HG03135 (cell line): ENCODE results near the gene TRIM41.

ENCODE experiments used
- ATAC-seq: cut with Tn5 transposase; IDR thresholded peaks from one replicate; pipeline ENCODE4 v1.9.1; 2021; ENCODE audit warnings: mild to moderate bottlenecking, moderate library complexity; ENCODE audit not compliant: unreplicated experiment

TRIM41 gene

DNA sequence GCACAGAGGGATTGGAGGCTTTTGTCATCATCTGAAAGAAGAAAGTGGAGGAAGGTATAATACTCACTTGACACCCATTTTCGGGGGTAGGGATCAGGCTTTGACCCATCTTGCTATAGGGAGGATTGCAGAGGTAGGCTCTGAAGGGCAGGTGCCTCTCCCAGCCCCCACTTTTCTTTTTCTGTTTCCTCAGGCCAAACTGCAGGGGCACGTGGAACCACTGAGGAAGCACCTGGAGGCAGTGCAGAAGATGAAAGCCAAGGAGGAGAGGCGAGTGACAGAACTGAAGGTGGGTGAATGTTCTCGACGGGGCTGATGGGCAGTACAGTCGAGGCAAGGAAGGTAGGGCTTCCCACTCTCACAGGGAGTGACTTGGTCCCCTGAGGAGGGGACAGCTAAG, 7.5 kb downstream of the TRIM41 start:
- no peak for ATAC-seq

- no peak for ATAC-seq
Observed at GRCh38 chr5:181231432-181231831, 8.4 kb downstream of the TRIM41 start.

- ATAC-seq: no peak
Observed at GRCh38 chr5:181232593-181232992, 9.5 kb downstream of the TRIM41 start.

- ATAC-seq: no peak
Observed at GRCh38 chr5:181233088-181233800, 10.2 kb downstream of the TRIM41 start.

DNA sequence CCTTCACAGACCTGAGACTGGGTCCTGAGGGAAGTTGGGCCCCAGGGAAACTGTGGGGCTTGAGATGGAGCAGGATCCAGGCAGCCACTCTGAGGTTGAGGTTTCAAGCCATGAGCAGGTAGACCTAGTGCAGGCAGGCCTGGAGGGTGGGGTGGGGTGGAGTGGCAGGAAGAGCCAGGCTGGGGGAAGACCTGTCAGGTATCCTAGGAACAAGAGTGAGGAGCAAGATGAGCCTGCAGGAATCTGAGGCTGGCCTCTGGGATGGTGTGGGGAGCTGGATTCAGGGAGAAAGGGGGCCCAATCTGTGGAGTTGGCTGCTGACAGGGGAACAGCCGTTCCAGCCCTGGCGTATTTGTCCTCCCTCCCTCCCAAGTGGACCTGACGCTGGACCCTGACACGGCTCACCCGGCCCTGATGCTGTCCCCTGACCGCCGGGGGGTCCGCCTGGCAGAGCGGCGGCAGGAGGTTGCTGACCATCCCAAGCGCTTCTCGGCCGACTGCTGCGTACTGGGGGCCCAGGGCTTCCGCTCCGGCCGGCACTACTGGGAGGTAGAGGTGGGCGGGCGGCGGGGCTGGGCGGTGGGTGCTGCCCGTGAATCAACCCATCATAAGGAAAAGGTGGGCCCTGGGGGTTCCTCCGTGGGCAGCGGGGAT, 10.8 kb downstream of the TRIM41 start:
- ATAC-seq: no peak

GRCh38 chr5:181234455-181235306, 11.6 kb downstream of the TRIM41 start:
- ATAC-seq: no peak

- no peak for ATAC-seq
Observed at GRCh38 chr5:181235323-181235688, 12.2 kb downstream of the TRIM41 start.

DNA sequence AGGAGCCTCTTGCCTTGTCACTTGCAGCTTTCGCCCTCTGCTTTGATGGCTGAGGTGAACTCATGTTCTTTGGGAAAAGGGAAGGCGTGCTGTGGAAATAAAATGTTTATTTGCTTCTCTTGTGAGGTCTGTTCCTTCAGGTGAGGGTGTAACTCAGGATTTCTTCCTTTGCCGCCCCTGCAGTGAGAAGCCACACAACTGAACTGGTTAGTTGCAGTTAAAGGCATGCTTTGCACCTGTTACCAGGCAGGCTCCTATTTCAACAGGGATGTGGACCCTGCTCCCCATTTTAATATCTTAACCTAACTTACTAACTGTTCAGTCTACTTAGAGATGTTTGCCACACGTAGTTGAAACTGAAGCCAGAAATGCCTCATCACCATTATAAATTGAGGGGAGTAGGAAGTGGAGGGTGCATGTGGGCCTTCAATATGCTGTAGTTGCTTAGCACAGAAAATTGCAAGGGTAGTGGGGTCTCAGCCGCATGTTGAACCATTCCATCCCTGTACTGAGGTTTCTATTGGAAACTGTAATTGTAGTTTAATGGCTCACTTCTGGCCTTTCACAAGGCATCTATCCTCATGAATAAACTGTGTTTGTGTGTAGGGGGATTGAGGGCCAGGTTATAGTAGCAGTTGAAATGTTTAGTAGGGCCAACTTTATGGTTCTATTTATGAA, 12.7 kb downstream of the TRIM41 start:
- no peak for ATAC-seq

- ATAC-seq: no peak
Observed at GRCh38 chr5:181236471-181236870, 13.4 kb downstream of the TRIM41 start.

DNA sequence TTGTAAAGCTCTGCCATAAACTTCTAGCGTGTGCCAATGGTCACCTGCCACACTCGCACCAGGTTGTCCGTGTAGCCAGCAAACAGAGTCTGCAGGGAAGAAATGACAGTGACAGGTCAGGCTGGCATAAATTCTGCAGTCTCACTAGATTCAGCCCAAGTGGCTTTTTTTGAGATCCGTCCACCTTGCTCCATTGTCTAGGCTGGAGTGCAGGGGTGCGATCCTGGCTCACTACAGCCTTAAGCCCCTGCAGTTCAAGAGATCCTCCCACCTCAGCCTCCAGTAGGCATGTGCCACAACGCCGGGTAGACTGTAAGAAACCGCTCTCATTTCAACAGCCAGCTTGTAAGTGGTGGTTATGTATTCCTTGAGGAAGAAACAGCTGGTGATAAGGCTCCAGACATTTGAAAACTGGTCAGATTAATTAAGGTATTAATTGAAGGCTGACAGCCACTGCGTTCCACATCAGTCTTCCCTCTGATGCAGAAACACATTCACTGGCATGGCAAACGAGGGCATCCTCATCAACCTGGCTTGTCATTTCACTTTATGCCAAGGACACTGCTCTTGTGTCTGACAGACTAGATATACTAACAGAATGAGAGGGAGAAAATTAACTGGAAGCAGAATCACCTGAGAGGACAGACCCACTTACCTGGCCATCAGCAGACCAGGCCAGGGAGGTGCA, 14.0 kb downstream of the TRIM41 start:
- ATAC-seq: no peak

DNA sequence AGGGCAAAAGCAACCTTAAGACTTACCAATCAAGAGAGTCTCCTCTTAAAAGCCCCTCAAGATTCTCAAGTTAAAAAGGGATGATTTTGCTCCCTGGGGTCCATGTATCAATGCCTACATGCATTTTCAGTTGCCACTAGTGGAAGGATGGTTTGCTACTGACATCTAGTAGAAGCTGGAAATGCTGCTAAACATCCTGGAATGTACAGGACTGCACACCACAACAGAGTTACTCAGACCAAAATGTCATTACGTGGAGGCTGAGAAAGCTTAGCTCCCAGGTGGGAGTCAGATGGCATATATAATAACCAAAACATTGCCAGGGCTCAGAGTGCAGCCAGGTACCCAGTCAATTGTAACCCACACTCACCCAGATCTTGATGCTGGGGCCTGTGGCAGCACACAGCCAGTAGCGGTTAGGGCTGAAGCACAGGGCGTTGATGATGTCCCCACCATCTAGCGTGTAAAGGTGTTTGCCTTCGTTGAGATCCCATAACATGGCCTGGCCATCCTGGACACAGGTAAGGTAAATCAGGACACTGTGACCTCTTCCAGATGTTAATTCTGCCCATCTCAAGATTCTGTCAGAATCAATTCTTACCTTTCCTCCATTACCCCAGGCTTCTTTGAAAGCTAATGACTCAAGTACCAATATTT, 14.8 kb downstream of the TRIM41 start:
- ATAC-seq: no peak

DNA sequence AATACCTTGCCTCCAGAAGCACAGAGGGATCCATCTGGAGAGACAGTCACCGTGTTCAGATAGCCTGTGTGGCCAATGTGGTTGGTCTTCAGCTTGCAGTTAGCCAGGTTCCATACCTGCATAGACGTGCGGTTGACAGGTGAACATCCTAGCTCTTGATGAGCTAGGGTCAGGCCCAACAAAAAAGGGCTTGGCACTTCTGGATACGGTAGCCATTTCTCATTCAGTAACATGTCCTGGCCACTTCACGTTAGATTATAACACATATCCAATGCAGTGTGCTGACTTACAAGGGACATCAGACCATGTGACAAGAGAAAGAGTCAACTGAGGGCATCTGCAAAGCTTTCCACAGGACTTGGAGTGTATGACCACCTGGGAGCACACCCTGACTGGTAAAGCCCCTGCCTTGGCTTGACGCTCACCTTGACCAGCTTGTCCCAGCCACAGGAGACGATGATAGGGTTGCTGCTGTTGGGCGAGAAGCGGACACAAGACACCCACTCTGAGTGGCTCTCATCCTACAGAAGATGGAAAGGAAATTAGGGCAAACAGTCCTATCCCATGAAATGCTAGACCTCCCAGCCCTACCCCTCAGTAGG, 16.1 kb downstream of the TRIM41 start:
- ATAC-seq: no peak

GRCh38 chr5:181241393-181241975, 18.4 kb downstream of the TRIM41 start:
- no peak for ATAC-seq

DNA sequence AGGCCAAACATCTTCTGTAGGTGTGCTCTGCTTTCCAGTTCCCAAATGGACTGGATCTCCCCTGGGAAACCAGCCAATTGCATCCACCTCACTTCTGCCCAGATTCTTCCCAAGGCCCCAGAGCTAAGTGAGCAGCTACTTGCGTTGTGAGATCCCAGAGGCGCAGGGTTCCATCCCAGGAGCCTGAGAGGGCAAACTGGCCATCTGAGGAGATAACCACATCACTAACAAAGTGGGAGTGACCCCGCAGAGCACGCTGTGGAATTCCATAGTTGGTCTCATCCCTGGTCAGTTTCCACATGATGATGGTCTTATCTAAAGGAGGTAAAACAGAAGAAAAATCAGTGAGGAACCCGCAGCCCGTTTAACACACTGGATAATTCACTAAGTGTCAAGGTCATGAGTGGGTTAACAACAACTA, 19.0 kb downstream of the TRIM41 start:
- ATAC-seq: no peak

- ATAC-seq: no peak
Observed at GRCh38 chr5:181243018-181243563, 20.0 kb downstream of the TRIM41 start.

DNA sequence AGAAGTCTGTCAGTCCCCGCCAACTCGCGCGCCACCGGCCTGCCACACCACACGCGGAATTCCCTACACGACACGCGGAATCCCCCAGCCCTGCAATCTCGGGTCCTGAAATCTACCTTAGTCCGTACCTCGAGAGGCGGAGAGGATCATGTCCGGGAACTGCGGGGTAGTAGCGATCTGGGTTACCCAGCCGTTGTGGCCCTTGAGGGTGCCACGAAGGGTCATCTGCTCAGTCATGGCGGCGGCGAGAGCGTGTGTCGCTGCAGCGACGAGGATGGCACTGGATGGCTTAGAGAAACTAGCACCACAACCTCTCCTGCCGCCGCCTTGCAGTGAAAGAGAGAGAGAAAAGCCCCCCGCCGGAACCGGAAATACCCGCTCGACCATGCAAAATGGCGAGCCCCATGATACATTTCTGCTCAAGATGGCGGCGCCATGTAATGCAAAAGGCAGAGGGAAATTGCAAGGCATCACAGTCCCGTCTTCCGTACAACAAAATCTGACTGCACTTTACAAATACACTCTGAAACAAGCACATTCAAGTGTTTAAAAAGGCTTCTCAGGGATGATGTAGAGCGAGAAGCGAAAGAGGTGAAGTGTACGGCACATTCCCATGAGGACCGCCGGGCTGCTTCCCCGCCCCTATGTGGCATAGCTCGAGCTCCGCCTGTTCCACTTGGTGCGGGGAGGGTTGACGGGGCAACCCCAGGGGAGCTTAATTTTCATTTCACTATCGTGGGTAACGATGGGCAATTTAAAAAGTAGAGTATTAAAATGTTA, 20.7 kb downstream of the TRIM41 start, which contains the start of gene RACK1:
Gene RACK1, minus strand, starts transcription at position 343 of the 780 bp plus-strand sequence. Its CDS starts 106 bp downstream, at position 237.
- peak; percentile 54 for ATAC-seq

GRCh38 chr5:181245427-181246275, 22.6 kb downstream of the TRIM41 start:
- ATAC-seq: peak; percentile 5
